ENCODE results near the gene AUH.

Gene AUH

GRCh38 chr9:91362051-91362611, 413 bp upstream of the AUH start:
- no peak for DNase-seq (ENCODE audit: low read depth)
- TF ChIP-seq, protein P1, sequence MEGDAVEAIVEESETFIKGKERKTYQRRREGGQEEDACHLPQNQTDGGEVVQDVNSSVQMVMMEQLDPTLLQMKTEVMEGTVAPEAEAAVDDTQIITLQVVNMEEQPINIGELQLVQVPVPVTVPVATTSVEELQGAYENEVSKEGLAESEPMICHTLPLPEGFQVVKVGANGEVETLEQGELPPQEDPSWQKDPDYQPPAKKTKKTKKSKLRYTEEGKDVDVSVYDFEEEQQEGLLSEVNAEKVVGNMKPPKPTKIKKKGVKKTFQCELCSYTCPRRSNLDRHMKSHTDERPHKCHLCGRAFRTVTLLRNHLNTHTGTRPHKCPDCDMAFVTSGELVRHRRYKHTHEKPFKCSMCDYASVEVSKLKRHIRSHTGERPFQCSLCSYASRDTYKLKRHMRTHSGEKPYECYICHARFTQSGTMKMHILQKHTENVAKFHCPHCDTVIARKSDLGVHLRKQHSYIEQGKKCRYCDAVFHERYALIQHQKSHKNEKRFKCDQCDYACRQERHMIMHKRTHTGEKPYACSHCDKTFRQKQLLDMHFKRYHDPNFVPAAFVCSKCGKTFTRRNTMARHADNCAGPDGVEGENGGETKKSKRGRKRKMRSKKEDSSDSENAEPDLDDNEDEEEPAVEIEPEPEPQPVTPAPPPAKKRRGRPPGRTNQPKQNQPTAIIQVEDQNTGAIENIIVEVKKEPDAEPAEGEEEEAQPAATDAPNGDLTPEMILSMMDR (IDR thresholded peaks at IDR 0.05; ENCODE audit: control insufficient read depth, extremely low read depth, insufficient read depth): no peak
- H3K4me3 ChIP-seq (ENCODE audit: low read depth, low read length): 0 out of 2 replicates have a peak overlapping the region, but pooled peaks have one; percentile 17

GRCh38 chr9:91360551-91361290, 997 bp downstream of the AUH start:
- TF ChIP-seq, protein P1 (IDR thresholded peaks at IDR 0.05; ENCODE audit: control insufficient read depth, extremely low read depth, insufficient read depth): no peak
- peak overlapping the region; percentile 88 for H3K4me3 ChIP-seq (ENCODE audit: low read depth, low read length)
- no peak for DNase-seq (ENCODE audit: low read depth)

DNA sequence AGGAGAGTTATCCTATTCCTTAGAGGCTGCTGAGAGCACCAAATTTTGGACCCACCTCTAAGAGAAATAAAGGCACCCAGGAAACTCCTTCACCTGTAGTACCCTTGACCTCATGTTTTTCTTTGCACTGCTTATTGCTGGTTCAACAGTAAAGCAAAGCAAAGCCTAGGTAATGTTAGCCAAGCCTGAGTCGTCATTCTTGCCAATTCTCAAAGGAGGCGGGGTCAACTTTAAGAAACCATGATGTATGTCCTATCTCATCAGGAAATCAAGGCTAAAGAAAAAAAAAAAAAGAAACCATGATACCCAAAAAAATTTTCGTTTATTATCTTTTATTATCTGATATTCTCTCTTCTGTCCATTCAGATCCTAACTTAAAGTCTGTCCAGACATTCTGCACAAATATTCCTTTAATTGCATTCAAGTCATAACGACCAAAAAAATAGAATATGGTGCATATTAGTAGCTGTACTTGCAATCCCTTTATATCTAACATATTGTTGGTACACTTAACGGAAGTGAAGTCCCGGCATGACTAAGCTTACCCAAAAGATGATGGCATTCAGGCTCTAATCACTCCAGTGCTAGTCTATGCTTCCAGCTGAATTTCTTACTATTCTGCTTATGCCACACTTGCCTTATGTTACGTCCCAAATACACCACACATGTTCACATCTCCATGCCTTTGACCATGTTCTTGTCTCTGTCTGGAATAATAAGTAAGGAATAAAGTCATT, 1.8 kb downstream of the AUH start:
- no peak for DNase-seq (ENCODE audit: low read depth)
- peak overlapping the region; percentile 88 for H3K4me3 ChIP-seq (ENCODE audit: low read depth, low read length)
- TF ChIP-seq, protein P1 (IDR thresholded peaks at IDR 0.05; ENCODE audit: control insufficient read depth, extremely low read depth, insufficient read depth): no peak

DNA sequence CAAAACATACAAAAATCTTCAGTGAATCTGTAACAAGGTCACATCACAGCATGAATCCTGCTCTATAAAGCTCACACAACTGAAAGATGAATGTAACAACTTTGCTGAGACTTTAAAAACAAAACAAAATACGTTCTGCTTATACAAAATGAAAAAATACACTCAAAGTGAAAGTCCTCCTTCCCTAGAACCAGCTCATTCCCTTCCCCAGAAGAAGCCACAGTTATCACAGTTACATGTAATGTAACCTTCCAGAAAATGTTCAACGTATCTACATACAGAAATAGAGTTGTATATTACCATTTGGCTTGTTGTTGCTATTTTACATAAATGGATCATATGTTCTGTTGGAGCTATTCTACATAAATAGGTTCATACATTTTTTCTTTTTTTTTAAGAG, 2.6 kb downstream of the AUH start:
- no peak overlapping the region for H3K4me3 ChIP-seq (ENCODE audit: low read depth, low read length)
- no peak for DNase-seq (ENCODE audit: low read depth)
- TF ChIP-seq, protein P1 (IDR thresholded peaks at IDR 0.05; ENCODE audit: control insufficient read depth, extremely low read depth, insufficient read depth): no peak

DNA sequence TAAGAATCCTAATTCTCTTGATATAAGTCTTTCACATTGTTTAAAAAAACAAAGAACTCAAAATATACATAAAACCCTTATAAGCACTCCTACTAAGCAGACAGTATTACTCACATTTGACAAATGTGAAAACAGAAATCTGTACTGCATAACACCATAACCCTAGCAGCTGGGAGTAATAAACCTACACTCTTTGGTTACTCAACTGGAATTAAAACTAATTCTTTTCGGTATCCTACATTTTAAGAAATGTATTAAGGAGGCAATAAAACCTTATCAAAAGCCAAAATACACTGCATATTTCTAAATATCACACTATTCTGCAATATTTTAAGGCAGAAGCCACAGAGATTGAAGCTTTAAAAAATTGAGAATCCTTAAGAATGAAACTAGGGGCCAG, 6.8 kb downstream of the AUH start:
- no peak overlapping the region for H3K4me3 ChIP-seq (ENCODE audit: low read depth, low read length)
- TF ChIP-seq, protein P1 (IDR thresholded peaks at IDR 0.05; ENCODE audit: control insufficient read depth, extremely low read depth, insufficient read depth): no peak
- DNase-seq (ENCODE audit: low read depth): no peak

DNA sequence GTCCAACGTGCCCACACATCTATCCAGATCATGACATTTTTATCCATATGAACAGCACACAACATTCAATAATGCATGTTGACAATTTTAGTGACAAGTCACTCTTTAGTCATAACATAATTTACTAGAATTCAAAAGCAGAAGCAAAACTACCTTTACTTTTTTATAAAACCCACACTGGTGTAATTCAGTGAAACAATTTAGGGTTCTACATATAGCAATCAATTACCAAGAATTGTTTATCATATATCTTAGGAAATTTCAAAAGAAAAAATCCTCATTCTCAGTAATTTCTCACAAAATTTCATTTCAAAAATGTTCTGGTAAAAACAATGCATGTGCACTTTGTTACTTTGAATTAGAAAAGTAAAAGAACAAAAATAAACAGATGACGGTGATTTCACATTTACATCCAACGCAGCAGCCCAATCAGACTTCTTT, 12.6 kb downstream of the AUH start:
- no peak overlapping the region for H3K4me3 ChIP-seq (ENCODE audit: low read depth, low read length)
- DNase-seq (ENCODE audit: low read depth): no peak
- TF ChIP-seq, protein P1 (IDR thresholded peaks at IDR 0.05; ENCODE audit: control insufficient read depth, extremely low read depth, insufficient read depth): no peak

Measured in LNCaP clone FGC (cell line).